Naive thymus-derived CD8-positive, alpha-beta T cell (primary cell): Measurements from ENCODE around the gene DEK. TPM values are rescaled to one million over a fixed set of nuclear protein-coding genes. Genes with fewer than 3 reads are reported as not detected.

Source experiments
- ATAC-seq, 2 donors: fragments of 150-1000 bp; cut with Tn5 transposase in 1 of 2; sonication (Bioruptor Pico), chemical (Tn5 transposase) in 1 of 2; 1 replicate in 1 of 2; 2 replicates in 1 of 2; pipeline ENCODE4 v1.10.0; 2021; ENCODE audit warnings: mild to moderate bottlenecking in 2 of 2, moderate library complexity in 2 of 2
- POLR2A ChIA-PET: fragments of 350-600 bp; sonication (Branson Sonifier 250); formaldehyde crosslinking; loops from one replicate; lab custom pipeline; 2021; ENCODE audit warnings: antibody characterized with exemption; lab: Charles Lee
- DNase-seq, 10 donors: peaks; one replicate each; pipeline versions ENCODE4 v3.0.0 to v3.0.0-alpha.2; 2020 to 2022
- H3K27ac Mint-ChIP-seq, 10 donors: one replicate each; pipeline ENCODE4 v1.8.0; 2020 to 2022; ENCODE audit warnings: mild to moderate bottlenecking in 10 of 10, mixed read lengths in 10 of 10, moderate library complexity in 4 of 10, inconsistent platforms in 1 of 10
- H3K27me3 Mint-ChIP-seq, 5 donors: one replicate each; pipeline ENCODE4 v1.8.0; 2021 to 2022; ENCODE audit warnings: mixed read lengths in 5 of 5
- H3K36me3 Mint-ChIP-seq, 3 donors: one replicate each; pipeline ENCODE4 v1.8.0; 2020 to 2022; ENCODE audit warnings: mixed read lengths in 3 of 3, mild to moderate bottlenecking in 2 of 3, inconsistent platforms in 1 of 3
- H3K4me1 Mint-ChIP-seq, 4 donors: one replicate each; pipeline ENCODE4 v1.8.0; 2021 to 2022; ENCODE audit warnings: mixed read lengths in 4 of 4
- H3K4me3 Mint-ChIP-seq, 10 donors: one replicate each; pipeline ENCODE4 v1.8.0; 2020 to 2022; ENCODE audit warnings: mild to moderate bottlenecking in 10 of 10, mixed read lengths in 10 of 10, moderate library complexity in 6 of 10, inconsistent platforms in 1 of 10
- H3K9me3 Mint-ChIP-seq, 9 donors: one replicate each; pipeline ENCODE4 v1.8.0; 2020 to 2022; ENCODE audit warnings: mixed read lengths in 9 of 9, mild to moderate bottlenecking in 3 of 9, inconsistent platforms in 1 of 9, moderate library complexity in 1 of 9
- polyA plus RNA-seq, 3 donors: library from polyadenylated mRNA; unstranded; fragments of 300-500 nt; fragmentation: Illumina TruSeq; gene quantifications; one replicate each; pipeline ENCODE4 v1.2.3, GENCODE V29; 2021
- total RNA-seq, 8 experiments: library from RNA in 2 of 8; stranded (reverse) in 2 of 8; gene quantifications; one replicate each; pipeline ENCODE4 v1.2.3 and lab custom pipeline; 2021 to 2026

The DEK gene
- total and polyA plus RNA-seq, 5 experiments from 2014 or later: 44.4 to 103 (median 55.8) TPM

DNA sequence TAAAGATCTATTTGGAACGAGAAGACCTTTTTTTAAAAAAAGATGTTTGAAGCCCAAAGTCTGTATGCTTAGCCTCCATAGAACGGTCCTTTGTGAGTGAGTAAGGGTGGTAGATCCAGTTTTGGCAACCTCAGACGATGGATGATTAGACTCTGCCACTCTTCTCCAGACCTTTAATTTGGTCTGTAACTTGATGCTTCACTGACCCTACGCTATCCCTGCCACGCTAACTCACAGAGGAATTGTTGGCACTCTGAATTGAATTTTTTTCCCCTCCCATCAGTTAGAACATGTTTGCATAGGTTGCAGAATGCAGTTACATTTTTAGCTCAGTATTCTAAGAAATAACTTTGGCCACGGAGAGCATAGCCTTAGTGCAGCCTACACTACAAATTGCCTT, 15.8 kb upstream of the DEK start:
- no peak overlapping the region for H3K4me3 Mint-ChIP-seq
- POLR2A ChIA-PET: no interaction called here
- H3K27me3 Mint-ChIP-seq: peaks cover 29 to 77% (median 51%) of the 10 kb centered on the region in 5 donors
- DNase-seq: no peak
- H3K9me3 Mint-ChIP-seq: no peaks in the 10 kb centered on the region
- no peak overlapping the region for H3K27ac Mint-ChIP-seq
- no peaks in the 10 kb centered on the region for H3K36me3 Mint-ChIP-seq
- ATAC-seq: no peak
- H3K4me1 Mint-ChIP-seq: peaks cover 5 to 13% (median 11%) of the 10 kb centered on the region in 4 donors

DNA sequence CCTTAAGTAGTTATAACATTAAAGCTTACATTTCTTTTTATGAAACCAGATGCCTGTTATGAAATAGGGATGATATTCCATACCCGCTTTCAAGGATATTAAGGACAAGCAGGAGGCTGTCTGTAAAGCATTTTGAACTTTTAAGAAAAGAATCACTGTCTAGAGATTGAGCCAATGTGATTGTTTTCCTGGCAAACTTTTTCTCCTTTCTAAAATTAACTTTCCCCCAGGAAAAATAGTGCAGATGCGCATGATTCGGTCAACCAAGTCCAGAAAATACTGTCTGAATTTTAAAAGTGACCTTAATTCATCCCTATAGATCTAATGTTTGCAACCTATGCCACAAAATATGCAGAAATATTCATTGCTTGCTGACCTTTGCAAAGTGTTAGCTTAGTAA, 15.1 kb upstream of the DEK start:
- Mint-ChIP-seq H3K9me3 (no peaks in the 10 kb centered on the region), H3K27ac (no peak overlapping the region), H3K4me1 (peaks cover 5 to 13% (median 11%) of the 10 kb centered on the region in 4 donors), H3K4me3 (no peak overlapping the region), H3K27me3 (peaks cover 29 to 80% (median 54%) of the 10 kb centered on the region in 5 donors), H3K36me3 (no peaks in the 10 kb centered on the region)
- no peak for ATAC-seq
- POLR2A ChIA-PET: interaction anchor here (0.6 kb wide), 1 partner anchor 16 kb away, joined by 4 read pairs; no protein-coding TSS in a partner anchor
- DNase-seq: no peak

DNA sequence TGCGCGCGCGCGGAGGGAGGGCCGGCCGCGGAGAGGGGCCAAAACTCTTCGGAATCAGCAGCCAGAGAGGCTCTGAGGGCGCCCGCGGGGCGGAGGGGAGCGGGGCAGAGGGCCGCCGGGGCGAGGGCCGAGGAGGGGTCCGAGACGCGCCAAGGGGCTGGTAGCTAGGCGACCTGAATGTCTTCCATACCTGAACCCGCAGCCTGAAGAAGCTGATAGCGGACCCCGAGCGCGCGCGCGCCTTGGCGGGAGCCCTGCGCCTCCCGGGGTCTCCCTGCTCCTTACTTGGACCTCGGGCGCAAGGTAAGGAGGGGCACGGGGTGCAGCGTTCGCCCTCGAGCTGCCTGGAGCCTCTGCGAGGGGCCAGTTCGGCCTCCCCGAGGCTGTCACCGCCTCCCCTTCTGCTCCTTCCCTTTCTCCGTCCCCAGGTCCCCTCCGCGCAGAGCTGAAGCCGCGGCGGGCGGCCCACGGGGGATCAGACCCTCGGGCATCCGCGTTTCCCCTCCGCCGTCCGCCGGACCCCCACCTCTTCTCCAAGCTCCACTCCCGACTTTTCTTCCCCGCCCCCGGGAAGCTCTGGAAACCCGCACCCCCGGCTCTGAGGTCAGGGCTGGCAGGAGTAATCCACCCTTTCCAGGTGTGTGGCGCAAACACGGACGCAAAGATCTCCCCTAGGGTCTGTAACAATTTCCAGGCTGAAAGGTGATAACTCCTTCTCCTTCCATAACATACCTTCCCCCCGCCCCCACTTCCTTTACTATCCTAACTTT, 13.1 kb upstream of the DEK start:
- Mint-ChIP-seq H3K4me3 (peak overlapping the region in 8 of 10 donors; percentile 6 to 61 (median 36)), H3K36me3 (no peaks in the 10 kb centered on the region), H3K9me3 (no peaks in the 10 kb centered on the region), H3K27me3 (peaks cover 25 to 73% (median 50%) of the 10 kb centered on the region in 5 donors), H3K27ac (no peak overlapping the region), H3K4me1 (peaks cover 5 to 13% (median 11%) of the 10 kb centered on the region in 4 donors)
- ATAC-seq: no peak
- DNase-seq: no peak
- POLR2A ChIA-PET: no interaction called here

DNA sequence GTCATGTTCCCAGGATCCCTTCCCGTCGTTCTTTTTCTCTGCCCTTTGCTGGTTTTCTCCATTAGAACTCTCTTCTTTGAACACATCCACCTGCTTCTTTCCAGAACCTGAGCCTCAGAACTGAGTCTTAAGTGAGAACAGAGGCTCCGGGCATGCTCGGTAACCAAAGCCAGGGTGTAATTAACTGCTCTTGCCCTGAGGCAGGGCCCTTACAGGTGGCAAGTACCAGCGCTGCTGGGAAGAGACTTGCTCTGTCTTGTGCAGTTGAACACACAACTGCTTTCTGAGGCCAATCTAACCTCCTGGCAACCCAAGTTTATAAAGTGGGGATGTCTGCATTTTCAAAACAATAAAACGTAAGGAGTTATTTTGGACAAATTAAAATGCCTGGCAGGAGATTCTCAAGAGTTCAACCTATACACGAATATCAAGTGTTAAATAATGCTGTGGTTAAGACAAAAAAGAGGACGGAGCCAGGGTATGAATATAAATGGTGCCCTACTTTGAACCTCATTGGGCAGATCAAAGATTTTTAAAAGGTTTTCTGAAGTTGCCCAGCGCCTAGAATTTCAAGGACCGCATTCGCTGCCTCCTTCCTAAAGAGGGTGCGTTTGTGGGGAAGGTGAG, 12.4 kb upstream of the DEK start:
- H3K36me3 Mint-ChIP-seq: no peaks in the 10 kb centered on the region
- H3K27ac Mint-ChIP-seq: no peak overlapping the region
- ATAC-seq (no peak), DNase-seq (no peak)
- peaks cover 5 to 13% (median 11%) of the 10 kb centered on the region in 4 donors for H3K4me1 Mint-ChIP-seq
- no peaks in the 10 kb centered on the region for H3K9me3 Mint-ChIP-seq
- POLR2A ChIA-PET: no interaction called here
- peak overlapping the region in 5 of 10 donors; percentile 18 to 61 (median 49) for H3K4me3 Mint-ChIP-seq
- H3K27me3 Mint-ChIP-seq: peaks cover 24 to 66% (median 43%) of the 10 kb centered on the region in 5 donors

DNA sequence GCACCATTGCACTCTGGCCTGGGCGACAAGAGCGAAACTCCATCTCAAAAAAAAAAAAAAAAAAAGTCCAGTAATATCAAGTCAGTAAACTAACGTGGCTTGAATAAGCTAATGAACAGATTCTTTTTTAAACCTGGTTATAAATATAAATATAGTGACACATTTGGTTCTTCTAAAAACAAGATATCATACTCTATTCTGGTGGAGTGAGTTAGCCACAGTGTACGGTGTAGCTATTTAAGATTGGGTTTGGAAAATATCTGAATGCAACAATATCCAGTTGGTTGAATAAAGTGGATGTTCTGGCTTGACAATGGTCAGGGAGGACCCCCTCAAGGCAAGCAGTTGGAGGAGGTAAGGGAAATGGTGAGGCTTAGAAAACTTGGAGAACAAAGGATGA, 5.9 kb upstream of the DEK start:
- POLR2A ChIA-PET: no interaction called here
- DNase-seq (no peak), ATAC-seq (no peak)
- H3K27ac Mint-ChIP-seq: no peak overlapping the region
- H3K27me3 Mint-ChIP-seq: peaks cover 2 to 9% (median 5%) of the 10 kb centered on the region in 5 donors
- peaks cover 3 to 6% (median 5%) of the 10 kb centered on the region in 4 donors for H3K4me1 Mint-ChIP-seq
- H3K36me3 Mint-ChIP-seq: no peaks in the 10 kb centered on the region
- no peaks in the 10 kb centered on the region for H3K9me3 Mint-ChIP-seq
- H3K4me3 Mint-ChIP-seq: no peak overlapping the region

DNA sequence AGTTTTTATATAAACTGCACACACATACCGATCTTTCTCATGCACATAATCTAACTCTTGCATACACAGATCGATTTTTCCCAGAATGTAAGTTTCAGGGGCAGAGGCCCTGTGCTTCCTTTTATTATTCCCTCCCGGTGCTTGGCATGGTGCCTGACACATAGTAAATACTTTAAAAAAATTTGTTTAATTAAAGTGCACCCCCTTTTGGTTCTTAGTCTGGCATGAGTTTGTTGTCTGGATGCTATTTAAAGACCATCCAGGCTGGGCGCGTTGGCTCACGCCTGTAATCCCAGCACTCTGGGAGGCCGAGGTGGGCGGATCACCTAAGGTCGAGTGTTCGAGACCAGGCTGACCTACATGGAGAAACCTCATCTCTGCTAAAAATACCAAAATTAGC, 5.4 kb upstream of the DEK start:
- ATAC-seq (no peak), DNase-seq (no peak)
- Mint-ChIP-seq H3K4me1 (peaks cover 5 to 11% (median 10%) of the 10 kb centered on the region in 4 donors), H3K4me3 (no peak overlapping the region), H3K27me3 (peaks cover 0 to 5% (median 2%) of the 10 kb centered on the region in 5 donors), H3K9me3 (no peaks in the 10 kb centered on the region), H3K27ac (no peak overlapping the region), H3K36me3 (no peaks in the 10 kb centered on the region)
- POLR2A ChIA-PET: no interaction called here

DNA sequence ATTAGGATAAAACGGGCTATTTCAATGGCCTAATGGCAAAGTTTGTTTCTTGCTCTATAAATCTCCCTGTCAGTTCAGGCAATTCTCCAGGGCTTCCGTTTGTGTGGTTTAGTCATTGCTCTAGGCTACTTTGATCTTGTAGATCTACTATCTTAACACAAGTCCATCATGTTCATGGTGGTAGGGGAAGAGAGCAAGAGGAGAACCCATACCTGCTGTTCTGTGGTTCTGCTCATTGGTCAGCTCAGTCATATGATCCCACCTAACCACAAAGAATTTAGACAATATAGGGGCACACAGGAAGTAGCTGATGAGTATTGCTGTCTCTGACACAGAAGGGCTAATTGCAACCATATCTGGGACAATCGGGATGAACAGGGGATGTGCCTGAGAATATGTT, 4.9 kb upstream of the DEK start:
- no peaks in the 10 kb centered on the region for H3K9me3 Mint-ChIP-seq
- H3K27me3 Mint-ChIP-seq: peaks cover 0 to 5% (median 2%) of the 10 kb centered on the region in 5 donors
- peaks cover 5 to 11% (median 11%) of the 10 kb centered on the region in 4 donors for H3K4me1 Mint-ChIP-seq
- no peak overlapping the region for H3K4me3 Mint-ChIP-seq
- DNase-seq: peak in 3 of 10 donors; percentile 21 to 35 (median 27)
- ATAC-seq: peak in 1 of 2 donors; percentile 31
- H3K36me3 Mint-ChIP-seq: no peaks in the 10 kb centered on the region
- POLR2A ChIA-PET: no interaction called here
- no peak overlapping the region for H3K27ac Mint-ChIP-seq

DNA sequence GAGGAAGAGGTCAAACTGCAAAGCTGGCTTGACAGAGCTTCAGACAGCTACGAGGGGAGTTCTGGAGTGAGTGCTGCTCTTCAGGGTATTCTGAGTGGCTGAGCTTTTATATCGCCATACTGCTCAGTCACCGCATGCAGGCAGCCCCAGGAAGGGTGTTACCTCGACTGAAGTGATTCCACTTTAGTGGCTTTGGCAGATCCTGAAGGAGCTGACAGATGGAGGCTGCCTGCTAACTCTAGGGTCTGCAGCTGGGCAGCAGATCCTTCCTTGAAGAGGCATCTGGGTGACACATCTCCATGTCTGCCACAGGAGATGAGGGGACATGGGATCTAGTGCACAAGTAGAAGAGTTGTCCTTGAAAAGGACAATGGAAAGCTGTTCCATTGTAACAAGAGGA, 3.7 kb upstream of the DEK start:
- H3K4me3 Mint-ChIP-seq: no peak overlapping the region
- POLR2A ChIA-PET: no interaction called here
- no peak for ATAC-seq
- peaks cover 0 to 4% (median 0%) of the 10 kb centered on the region in 3 donors for H3K36me3 Mint-ChIP-seq
- DNase-seq: no peak
- no peak overlapping the region for H3K27ac Mint-ChIP-seq
- H3K4me1 Mint-ChIP-seq: peaks cover 8 to 18% (median 15%) of the 10 kb centered on the region in 4 donors
- H3K9me3 Mint-ChIP-seq: no peaks in the 10 kb centered on the region
- peaks cover 0 to 5% (median 2%) of the 10 kb centered on the region in 5 donors for H3K27me3 Mint-ChIP-seq

DNA sequence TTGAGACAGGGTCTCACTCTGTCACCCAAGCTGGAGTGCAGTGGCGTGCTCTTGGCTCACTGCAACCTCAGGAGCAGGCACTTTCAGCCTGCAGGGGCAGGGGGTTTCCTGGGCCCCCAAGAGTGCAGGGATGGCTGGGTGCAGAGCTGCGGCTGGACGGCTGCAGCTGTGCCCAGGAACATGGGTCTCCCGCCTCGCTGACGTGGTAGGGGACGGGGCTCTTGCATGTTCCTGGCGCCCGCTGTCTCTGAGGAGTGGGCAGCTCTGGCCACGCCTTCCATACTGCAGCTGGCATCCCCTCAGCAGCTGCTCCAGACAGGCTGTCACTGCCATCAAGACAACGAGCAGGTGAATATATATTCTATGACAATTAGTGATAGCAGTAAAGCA, 2.2 kb upstream of the DEK start:
- ATAC-seq (no peak), DNase-seq (no peak)
- H3K4me1 Mint-ChIP-seq: peaks cover 15 to 34% (median 30%) of the 10 kb centered on the region in 4 donors
- POLR2A ChIA-PET: interaction anchor here (0.6 kb wide), 1 partner anchor 1507 kb away, joined by 3 read pairs; no protein-coding TSS in a partner anchor
- no peak overlapping the region for H3K27ac Mint-ChIP-seq
- no peaks in the 10 kb centered on the region for H3K27me3 Mint-ChIP-seq
- H3K9me3 Mint-ChIP-seq: no peaks in the 10 kb centered on the region
- no peak overlapping the region for H3K4me3 Mint-ChIP-seq
- H3K36me3 Mint-ChIP-seq: peaks cover 0 to 5% (median 4%) of the 10 kb centered on the region in 3 donors

DNA sequence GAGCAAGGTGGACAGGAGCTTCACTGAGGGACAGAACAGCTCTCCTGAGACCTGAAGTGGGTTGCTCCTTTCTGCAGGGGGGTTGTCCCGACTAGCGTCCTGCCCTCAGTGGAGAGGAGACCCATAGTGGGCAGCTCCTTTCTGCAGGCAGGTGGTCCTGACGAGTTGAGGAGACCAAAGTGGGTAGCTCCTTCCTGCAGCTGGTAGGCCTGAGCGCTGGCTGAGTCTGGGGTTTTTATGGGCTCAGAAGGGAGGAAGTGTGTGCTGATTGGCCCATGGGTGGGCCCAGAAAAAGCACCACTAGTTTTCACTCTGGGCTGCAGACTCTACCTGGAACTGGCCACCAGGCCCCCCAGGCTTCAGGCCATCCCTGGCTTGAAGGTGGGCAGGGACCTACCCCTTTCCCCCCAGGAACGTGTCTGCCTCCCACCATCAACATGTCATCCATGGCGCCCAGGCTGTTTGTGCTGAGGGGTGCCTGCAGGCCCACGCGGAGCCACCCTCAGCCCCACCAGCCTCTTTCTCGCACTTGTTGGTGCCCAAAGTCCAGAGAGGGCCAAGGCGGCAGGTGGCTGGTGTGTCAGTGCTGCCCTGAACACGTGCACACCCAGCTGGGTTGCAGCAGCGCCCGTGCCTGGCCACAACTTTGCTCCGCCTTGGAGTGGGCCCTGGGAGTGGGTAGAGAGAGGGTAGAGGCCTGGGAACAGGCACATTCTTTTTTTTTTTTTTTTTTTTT, 1.6 kb upstream of the DEK start:
- Mint-ChIP-seq H3K9me3 (no peaks in the 10 kb centered on the region), H3K4me3 (peak overlapping the region; percentile 88 to 97 (median 95)), H3K4me1 (peaks cover 16 to 37% (median 36%) of the 10 kb centered on the region in 4 donors), H3K27ac (peak overlapping the region; percentile 87 to 99 (median 98)), H3K36me3 (peaks cover 0 to 8% (median 4%) of the 10 kb centered on the region in 3 donors), H3K27me3 (no peaks in the 10 kb centered on the region)
- ATAC-seq: no peak
- POLR2A ChIA-PET: interaction anchor here (0.6 to 2.1 kb wide), 5 partner anchors 24 to 1507 kb away, joined by 3 to 8 read pairs (median 3); partner anchors contain the start of genes RNF144B and TPMT
- DNase-seq: no peak

DNA sequence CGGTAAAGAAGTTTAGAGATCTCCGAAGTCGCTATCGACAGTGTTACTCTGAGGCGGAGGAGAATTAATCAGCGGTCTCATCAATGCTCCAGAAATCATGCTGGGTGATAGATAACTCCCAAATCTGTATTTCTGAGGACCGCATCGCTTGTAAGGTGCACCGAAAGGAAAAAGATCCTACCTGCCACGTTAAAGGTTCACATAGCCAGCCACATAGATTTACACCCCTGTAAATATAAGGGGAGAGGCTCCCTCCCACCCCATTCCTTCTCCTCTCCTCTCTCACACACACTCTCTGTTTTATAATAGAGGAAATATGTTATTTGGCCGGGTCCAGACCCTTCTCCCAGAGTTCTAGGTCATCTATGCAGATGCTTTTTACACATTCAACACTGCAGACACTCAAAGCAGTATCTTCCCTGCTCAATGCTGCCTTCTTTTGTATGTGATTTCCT, 620 bp upstream of the DEK start:
- ATAC-seq: no peak
- Mint-ChIP-seq H3K27ac (peak overlapping the region; percentile 87 to 99 (median 98)), H3K4me1 (peaks cover 19 to 47% (median 46%) of the 10 kb centered on the region in 4 donors), H3K9me3 (no peaks in the 10 kb centered on the region), H3K4me3 (peak overlapping the region; percentile 88 to 97 (median 95)), H3K27me3 (no peaks in the 10 kb centered on the region), H3K36me3 (peaks cover 0 to 11% (median 4%) of the 10 kb centered on the region in 3 donors)
- POLR2A ChIA-PET: interaction anchor here (0.8 to 2.1 kb wide), 5 partner anchors 23 to 121 kb away, joined by 3 to 8 read pairs (median 3); partner anchors contain the start of genes RNF144B and TPMT
- no peak for DNase-seq
